IPS-NIHi11 (cell line): ENCODE results near the gene DUSP1.

Experiments
- DNase-seq: peaks from one replicate; pipeline ENCODE4 v3.0.0; 2012; ENCODE audit warnings: mixed read lengths, low spot score

Gene DUSP1

DNA sequence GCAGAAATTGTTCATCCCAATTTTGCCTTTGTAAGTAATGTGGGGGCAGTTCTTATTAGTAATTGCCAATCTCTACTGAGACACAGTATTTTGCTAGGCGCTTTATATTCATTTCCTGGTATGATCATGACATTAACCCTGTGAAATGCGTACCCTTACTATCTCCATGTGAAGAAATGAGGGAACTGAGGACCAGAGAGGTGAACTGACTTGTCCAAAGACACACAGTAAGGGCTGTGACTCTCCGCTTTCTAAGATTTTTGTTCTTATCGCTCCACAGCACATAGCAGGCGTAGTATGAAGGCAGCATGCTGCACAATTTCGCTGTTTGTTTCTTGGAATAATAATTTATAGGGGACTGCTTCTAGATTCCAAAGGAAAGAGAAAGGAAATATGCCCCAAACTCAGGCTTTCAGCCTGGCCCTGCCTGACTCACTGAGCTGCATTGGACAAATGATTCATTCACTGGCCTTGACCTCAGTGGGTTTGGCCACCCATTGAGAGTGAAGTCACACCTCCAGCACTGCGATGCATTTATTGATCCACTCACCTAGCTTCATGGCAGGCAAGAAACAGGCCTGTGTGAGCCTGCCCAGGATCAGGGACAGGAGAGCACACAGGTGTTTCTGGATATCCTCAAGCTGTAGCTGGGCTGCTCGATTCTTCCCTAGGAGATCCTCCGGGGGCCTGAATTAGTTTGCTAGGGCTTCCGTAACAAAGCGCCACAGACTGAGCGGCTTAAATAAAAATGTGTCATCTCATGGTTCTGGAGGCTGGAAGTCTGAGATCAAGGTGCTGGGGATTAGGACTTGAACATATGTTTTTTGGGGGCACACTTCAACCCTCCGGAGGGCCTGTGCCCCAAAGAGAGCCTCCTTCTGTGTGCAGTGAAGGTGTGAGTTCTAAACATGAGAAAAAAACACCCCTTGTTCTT lies 7.2 kb upstream of the DUSP1 start:
- no peak for DNase-seq

GRCh38 chr5:172776235-172776594 lies 5.2 kb upstream of the DUSP1 start:
- no peak for DNase-seq

DNA sequence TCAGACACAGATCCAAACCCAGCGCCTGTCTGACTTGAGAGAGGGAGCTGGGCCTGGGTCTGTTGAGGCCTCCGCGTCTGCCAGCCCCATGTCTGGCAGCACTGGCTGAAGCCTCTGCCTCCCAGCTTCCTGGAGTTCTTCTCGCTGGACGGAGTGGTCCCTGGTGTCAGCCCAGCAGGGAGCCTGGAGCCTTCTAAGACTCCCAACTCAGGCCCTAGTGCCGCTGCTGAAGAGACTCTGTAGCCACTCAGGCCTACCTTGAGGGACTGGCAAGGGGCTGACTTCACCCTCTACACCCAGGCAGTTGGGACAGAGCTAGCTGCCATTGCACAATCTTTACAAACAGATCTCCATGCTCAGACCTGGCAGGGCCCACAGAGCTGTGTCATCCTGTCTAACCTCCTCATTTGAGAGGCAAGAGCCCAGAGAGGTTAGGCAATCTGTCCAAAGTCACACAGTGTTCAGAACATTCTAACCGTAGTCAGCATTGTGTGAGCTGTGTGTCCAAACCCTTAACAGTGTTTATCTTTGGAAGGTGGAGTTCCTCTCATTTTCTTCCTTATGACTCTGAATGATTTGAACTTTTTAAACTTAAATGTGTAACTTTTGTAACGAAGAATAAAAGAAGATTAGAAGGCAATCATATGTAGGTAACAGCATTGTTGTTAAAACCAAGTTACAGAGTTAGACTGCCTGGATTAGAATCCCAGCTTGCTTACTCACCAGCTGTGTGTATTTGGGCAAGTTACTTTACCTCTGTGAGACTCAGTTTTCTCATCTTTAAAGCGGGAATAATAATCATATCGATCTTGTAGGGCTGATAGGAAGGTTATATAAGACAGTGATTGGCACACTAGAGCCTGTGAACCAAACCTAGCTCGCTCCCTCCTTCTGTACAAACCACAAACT lies 4.6 kb upstream of the DUSP1 start:
- DNase-seq = no peak

- DNase-seq = no peak
These were observed 3.7 kb upstream of the DUSP1 start for GRCh38 chr5:172774561-172775315.

GRCh38 chr5:172773481-172774469 lies 2.8 kb upstream of the DUSP1 start:
- no peak for DNase-seq

DNA sequence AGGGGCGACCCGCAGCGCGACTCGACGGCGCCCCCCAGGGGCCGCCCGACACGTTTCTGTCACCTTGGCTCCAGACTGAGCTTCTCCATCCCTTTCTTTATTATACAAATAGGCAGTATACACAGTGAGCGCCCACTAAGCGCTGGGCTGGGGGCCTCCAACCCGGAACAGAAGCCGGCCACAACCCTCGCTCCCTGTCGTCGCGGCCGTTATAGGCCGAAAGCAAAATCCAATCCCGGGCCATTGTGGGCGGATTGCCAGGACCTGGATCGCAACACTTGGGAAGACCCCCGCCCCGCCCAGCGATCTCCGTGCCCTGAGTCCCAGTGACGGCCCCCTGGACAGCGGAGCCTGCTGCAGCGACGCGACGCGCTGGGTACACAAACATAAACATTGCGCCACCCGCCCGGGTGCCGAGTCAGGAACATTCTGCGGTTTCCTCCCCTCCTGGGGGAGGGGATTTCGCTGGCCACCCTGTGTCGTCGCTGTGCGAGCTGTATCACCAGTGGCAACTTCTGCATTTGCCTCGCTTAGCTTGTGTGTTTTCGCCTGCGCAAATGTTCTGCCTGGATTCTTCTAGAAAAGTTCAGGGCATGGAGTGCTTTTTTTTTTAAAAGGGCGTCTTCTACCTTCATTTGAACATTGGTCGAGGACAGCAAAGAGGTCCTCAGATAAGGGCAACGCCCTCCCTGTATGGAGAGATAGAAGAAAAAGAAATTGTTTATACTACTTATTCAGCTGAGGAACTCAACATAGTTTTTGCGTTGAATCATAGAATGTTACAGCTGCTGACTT lies 1.3 kb upstream of the DUSP1 start:
- peak; percentile 86 for DNase-seq

DNA sequence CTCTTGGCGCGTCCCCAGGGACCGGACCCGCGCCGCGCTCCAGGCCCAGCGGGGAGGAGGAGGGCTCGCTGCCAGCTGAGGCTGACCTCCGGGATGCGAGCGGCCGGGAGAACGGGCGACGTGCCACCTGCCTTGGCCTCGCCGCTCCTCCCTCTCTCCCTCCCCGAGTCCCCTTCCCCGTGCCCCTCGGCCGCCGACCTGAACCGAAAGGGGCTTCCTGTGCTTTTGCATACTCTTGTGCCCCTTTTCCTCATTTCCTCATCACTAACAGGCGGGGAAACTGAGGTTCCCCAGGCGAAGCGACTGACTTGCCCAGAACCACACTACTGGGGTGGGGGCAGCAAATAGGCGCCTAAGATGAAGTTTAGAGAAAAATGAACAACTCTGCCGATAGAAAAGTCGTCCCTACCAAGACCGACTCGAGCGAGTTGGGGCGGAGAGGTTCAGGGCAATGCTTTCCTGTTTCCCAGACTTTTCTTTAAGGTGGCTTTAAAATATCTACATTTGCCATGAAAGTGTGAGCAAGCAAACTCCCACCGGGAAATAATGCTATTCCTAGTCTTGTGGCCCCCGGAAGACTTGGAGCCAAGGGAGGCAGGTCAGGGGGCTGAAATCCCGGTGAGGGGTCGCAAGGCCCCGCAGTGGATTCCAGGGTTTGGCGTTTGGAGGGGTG lies 580 bp upstream of the DUSP1 start:
- DNase-seq = no peak

DNA sequence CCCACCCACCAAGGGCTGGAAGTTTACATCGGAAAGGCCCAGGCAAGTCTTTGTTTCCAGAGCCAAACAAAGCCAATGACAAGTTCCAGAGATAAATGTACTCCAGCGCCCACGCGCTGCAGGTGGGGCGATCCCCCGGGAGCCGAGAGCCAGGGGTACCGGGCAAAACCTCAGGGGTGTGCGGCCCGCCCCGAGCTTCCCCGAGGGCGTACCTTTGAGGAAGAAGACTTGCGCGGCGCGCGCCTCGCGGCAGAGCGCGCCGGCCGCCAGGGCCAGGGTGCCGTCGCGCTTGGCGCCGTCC lies 671 bp downstream of the DUSP1 start:
- no peak for DNase-seq

DNA sequence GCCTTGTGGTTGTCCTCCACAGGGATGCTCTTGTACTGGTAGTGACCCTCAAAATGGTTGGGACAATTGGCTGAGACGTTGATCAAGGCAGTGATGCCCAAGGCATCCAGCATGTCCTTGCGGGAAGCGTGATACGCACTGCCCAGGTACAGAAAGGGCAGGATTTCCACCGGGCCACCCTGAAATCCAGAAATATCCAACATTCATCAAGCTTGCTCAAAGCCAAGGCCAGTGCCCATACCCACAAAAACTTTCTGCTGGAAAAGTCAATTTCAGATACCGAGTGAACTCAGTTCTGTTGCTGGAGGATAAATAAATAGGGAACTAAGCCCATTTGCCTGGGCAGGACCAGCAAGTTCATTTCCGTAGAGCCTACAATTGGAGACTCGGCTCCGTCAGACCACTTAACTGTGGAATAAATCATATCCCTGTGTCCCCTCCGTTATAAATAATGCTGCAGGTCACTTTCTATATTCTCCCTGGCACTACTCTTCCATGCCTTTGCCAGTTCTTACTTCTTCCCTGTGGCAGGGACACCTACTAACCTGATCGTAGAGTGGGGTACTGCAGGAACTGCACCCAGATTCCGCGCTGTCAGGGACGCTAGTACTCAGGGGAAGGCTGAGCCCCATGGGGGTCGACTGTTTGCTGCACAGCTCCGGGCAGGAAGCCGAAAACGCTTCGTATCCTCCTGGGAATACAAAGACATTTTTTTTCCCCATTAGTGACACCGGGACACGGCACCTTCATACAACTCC lies 1.2 kb downstream of the DUSP1 start:
- no peak for DNase-seq

DNA sequence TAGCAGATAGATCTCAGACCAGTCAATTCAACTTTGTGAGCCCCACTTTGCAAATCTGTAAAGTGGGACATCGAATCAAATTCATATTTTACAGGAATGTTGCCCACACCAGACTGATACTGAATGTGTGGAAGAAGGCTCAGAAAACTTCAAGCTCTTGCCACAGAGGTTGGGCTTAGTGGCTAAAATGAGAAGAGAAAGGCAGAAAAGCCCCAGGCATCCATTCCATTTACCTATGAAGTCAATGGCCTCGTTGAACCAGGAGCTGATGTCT lies 1.7 kb downstream of the DUSP1 start:
- no peak for DNase-seq

DNA sequence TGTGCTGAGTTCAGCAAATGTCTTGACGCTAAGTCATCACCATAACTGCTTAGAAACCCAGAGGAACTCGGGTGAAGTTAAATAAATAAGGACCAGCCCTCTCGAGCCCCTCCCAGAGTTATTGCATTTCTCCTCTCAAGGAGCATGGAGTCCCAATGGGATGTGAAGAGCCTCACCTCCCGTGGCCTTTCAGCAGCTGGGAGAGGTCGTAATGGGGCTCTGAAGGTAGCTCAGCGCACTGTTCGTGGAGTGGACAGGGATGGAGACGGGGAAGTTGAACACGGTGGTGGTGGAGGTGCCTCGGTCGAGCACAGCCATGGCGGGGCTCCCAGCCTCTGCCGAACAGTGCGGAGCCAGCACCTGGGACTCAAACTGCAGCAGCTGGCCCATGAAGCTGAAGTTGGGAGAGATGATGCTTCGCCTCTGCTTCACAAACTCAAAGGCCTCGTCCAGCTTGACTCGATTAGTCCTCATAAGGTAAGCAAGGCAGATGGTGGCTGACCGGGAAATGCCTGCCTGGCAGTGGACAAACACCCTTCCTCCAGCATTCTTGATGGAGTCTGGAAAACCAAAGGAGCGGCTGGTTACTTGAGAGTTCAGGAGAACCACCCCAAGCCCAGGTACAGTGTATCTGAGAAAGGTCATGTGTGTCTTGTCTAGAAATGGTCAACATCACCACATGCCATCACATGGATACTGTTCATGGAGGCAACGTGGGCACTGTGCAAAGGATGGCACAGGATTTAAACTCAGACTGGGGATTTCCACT lies 2.2 kb downstream of the DUSP1 start:
- no peak for DNase-seq

- no peak for DNase-seq
These were observed 2.9 kb downstream of the DUSP1 start for GRCh38 chr5:172768098-172768572.

GRCh38 chr5:172766287-172767108 lies 4.5 kb downstream of the DUSP1 start:
- DNase-seq = no peak

DNA sequence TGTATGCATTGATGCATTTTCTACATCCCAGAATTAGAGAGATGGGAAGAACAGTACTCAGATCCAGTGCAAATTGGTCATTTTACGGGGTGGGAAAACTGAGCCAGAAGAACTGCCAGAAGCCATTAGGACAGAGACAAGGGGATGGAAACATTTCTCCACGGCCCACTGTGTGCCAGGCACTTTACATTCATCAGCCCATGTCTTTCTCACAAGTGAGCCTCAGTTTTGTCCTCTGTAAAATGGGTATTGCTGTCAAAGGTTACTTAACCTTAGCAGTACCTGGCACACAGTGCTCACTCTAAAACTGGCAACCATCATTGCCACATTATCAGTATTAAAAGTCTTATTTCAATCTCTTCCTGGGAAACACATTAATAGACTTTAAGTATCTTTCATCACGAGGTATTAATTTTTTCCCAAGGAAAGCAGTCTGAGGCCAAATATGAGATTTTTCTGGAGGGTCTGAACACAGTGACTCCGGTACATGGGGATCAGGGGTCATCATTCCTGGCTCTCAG lies 5.2 kb downstream of the DUSP1 start:
- no peak for DNase-seq

GRCh38 chr5:172764861-172765765 lies 5.9 kb downstream of the DUSP1 start:
- peak; percentile 90 for DNase-seq

DNA sequence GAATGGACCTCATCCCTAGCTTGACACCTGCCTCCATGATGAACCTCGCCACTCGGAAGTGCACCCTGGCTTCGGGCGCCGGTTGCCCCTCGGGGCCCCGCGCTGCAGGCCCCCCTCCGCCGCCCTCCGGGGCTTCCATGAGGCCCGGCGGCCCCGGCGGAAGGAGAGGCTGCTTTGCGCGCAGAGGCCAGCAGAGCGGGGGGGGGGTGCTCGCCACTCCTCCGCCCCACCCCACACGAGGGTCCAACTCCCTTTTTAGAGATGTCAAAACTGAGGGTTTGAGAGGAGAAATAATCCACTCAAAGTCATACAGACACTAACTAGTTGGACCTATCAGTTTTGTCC lies 7.9 kb downstream of the DUSP1 start:
- DNase-seq = no peak
